Measurements from ENCODE around the gene MARF1. TPM values are rescaled to one million over a fixed set of nuclear protein-coding genes. Genes with fewer than 3 reads are reported as not detected.
"Not testable (repeated sequence)": the region's sequence is repeated elsewhere in the genome, so short reads cannot be mapped to it uniquely, and the experiment has no call there.

The MARF1 gene
- 10 to 100 TPM; 54.5 to 85.9 TPM for total RNA-seq
- long read RNA-seq, partial matches to known transcripts, result 4 of 9 reads
- long read RNA-seq, other reads (novel, unspliced or antisense), result 4 of 9 reads

- intact Hi-C loops (cut with DNase I, micrococcal nuclease), result loop anchor here in 1 of 2 donors (10.0 kb wide), 1 partner anchor 48 kb away; no protein-coding TSS in a partner anchor
- DNase-seq, result peak; percentile 98 to 100
These were observed at the start of gene MARF1 for GRCh38 chr16:15643048-15643945. MARF1 (minus strand) TSS chr16:15643154; CDS start chr16:15639233, 3,921 bp downstream.

GRCh38 chr16:15692508-15692907 lies 49.6 kb upstream of the MARF1 start:
- intact Hi-C loops (cut with DNase I, micrococcal nuclease); ATAC-seq; DNase-seq: not testable (repeated sequence)

More at GRCh38 chr16:15643048-15643945, at the start of gene MARF1:
- ATAC-seq, result peak; percentile 92

GRCh38 chr16:15691046-15691445 lies 48.1 kb upstream of the MARF1 start:
- ATAC-seq, result no peak
- intact Hi-C loops (cut with DNase I, micrococcal nuclease), result no loop called here

GRCh38 chr16:15690296-15690695 lies 47.3 kb upstream of the MARF1 start:
- intact Hi-C loops (cut with DNase I, micrococcal nuclease), result no loop called here
- no peak for ATAC-seq
- DNase-seq, result no peak

More at GRCh38 chr16:15691046-15691445, 48.1 kb upstream of the MARF1 start:
- DNase-seq, result no peak

GRCh38 chr16:15689290-15689689 lies 46.3 kb upstream of the MARF1 start:
- ATAC-seq (no peak), DNase-seq (no peak)
- intact Hi-C loops (cut with DNase I, micrococcal nuclease), result no loop called here

- DNase-seq (no peak), ATAC-seq (no peak)
- intact Hi-C loops (cut with DNase I, micrococcal nuclease), result no loop called here
These were observed 43.3 kb upstream of the MARF1 start for GRCh38 chr16:15686287-15686686.

- intact Hi-C loops (cut with DNase I, micrococcal nuclease), result no loop called here
- DNase-seq (peak in 1 of 2 donors; percentile 30), ATAC-seq (peak; percentile 52)
These were observed 39.2 kb upstream of the MARF1 start for GRCh38 chr16:15682105-15682570.

GRCh38 chr16:15677447-15677846 lies 34.5 kb upstream of the MARF1 start:
- ATAC-seq (no peak), DNase-seq (no peak)
- intact Hi-C loops (cut with DNase I, micrococcal nuclease), result no loop called here

- ATAC-seq, result no peak
- intact Hi-C loops (cut with DNase I, micrococcal nuclease), result no loop called here
- DNase-seq, result no peak
These were observed 33.6 kb upstream of the MARF1 start for GRCh38 chr16:15676506-15676905.

- ATAC-seq, result no peak
- DNase-seq, result no peak
These were observed 31.6 kb upstream of the MARF1 start for GRCh38 chr16:15674571-15674970.

GRCh38 chr16:15672514-15673167 lies 29.7 kb upstream of the MARF1 start:
- DNase-seq (peak; percentile 80 to 88), ATAC-seq (peak; percentile 98)
- intact Hi-C loops (cut with DNase I, micrococcal nuclease), result no loop called here

More at GRCh38 chr16:15674571-15674970, 31.6 kb upstream of the MARF1 start:
- intact Hi-C loops (cut with DNase I, micrococcal nuclease), result no loop called here

GRCh38 chr16:15672127-15672513 lies 29.2 kb upstream of the MARF1 start:
- DNase-seq; intact Hi-C loops (cut with DNase I, micrococcal nuclease); ATAC-seq: not testable (repeated sequence)

GRCh38 chr16:15671530-15672117 lies 28.7 kb upstream of the MARF1 start:
- no peak for ATAC-seq
- no peak for DNase-seq
- intact Hi-C loops (cut with DNase I, micrococcal nuclease), result no loop called here

GRCh38 chr16:15667091-15667742 lies 24.3 kb upstream of the MARF1 start:
- intact Hi-C loops (cut with DNase I, micrococcal nuclease), result no loop called here
- DNase-seq, result no peak
- ATAC-seq, result no peak

- ATAC-seq (no peak), DNase-seq (no peak)
- intact Hi-C loops (cut with DNase I, micrococcal nuclease), result no loop called here
These were observed 22.2 kb upstream of the MARF1 start for GRCh38 chr16:15665107-15665506.

GRCh38 chr16:15660203-15660601 lies 17.2 kb upstream of the MARF1 start:
- ATAC-seq (no peak), DNase-seq (no peak)
- intact Hi-C loops (cut with DNase I, micrococcal nuclease), result no loop called here

- DNase-seq, result no peak
- intact Hi-C loops (cut with DNase I, micrococcal nuclease), result no loop called here
- ATAC-seq, result no peak
These were observed 15.6 kb upstream of the MARF1 start for GRCh38 chr16:15658556-15658955.

- ATAC-seq (no peak), DNase-seq (no peak)
- intact Hi-C loops (cut with DNase I, micrococcal nuclease), result no loop called here
These were observed 15.2 kb upstream of the MARF1 start for GRCh38 chr16:15658149-15658548.

- intact Hi-C loops (cut with DNase I, micrococcal nuclease); DNase-seq; ATAC-seq: not testable (repeated sequence)
These were observed 12.6 kb upstream of the MARF1 start for GRCh38 chr16:15655561-15655960.

All from left colon (tissue), 2 donors.